CD14-positive monocyte (primary cell): ENCODE results near the gene RAPGEF2. TPM values are rescaled to one million over a fixed set of nuclear protein-coding genes. Genes with fewer than 3 reads are reported as not detected.
A peak's percentile ranks its signal among the peaks of the same experiment; 100 is the strongest.

Experiments
- DNase-seq, 3 donors: peaks; one replicate each; pipeline ENCODE4 v3.0.0-alpha.2; 2011 to 2022
- H2AFZ ChIP-seq: 2 replicates; pipeline ENCODE4 v1.6.0; 2012; ENCODE audit warnings: mild to moderate bottlenecking, low read depth, low read length, inconsistent platforms; ENCODE audit not compliant: insufficient read depth, poor library complexity, severe bottlenecking
- H3K27ac ChIP-seq, 2 donors: 1 replicate in 1 of 2; 2 replicates in 1 of 2; pipeline ENCODE4 v1.5.1; 2012 to 2013; ENCODE audit warnings: low read length in 2 of 2, control low read depth in 1 of 2, inconsistent platforms in 1 of 2, low read depth in 1 of 2, mild to moderate bottlenecking in 1 of 2
- H3K27me3 ChIP-seq, 2 donors: one replicate each; pipeline versions ENCODE4 v1.6.0 to v1.6.1; 2011 to 2013; ENCODE audit warnings: low read length in 2 of 2; ENCODE audit not compliant: control insufficient read depth in 2 of 2, insufficient read depth in 2 of 2
- H3K36me3 ChIP-seq, 2 donors: replicated peaks in 1 of 2; 1 replicate in 1 of 2; 2 replicates in 1 of 2; pipeline versions ENCODE4 v1.5.1 to v1.6.1; 2012 to 2013; ENCODE audit warnings: low read length in 2 of 2, control low read depth in 1 of 2, inconsistent platforms in 1 of 2, mild to moderate bottlenecking in 1 of 2; ENCODE audit not compliant: insufficient read depth in 2 of 2, control insufficient read depth in 1 of 2
- H3K4me1 ChIP-seq, 2 donors: 1 replicate in 1 of 2; 2 replicates in 1 of 2; pipeline versions ENCODE4 v1.5.1 to v1.6.1; 2012 to 2013; ENCODE audit warnings: low read length in 2 of 2, control low read depth in 1 of 2, inconsistent platforms in 1 of 2, mild to moderate bottlenecking in 1 of 2, moderate library complexity in 1 of 2; ENCODE audit not compliant: insufficient read depth in 2 of 2, control insufficient read depth in 1 of 2
- H3K4me2 ChIP-seq: replicated peaks from 2 replicates; pipeline ENCODE3; 2012; ENCODE audit warnings: low read length, moderate library complexity, mild to moderate bottlenecking; ENCODE audit not compliant: poor library complexity, severe bottlenecking; ENCODE audit errors: extremely low read depth
- H3K4me3 ChIP-seq, 3 experiments: fragments of 200-600 bp in 1 of 3; sonication (generic) in 1 of 3; replicated peaks in 1 of 3; 1 replicate in 2 of 3; 2 replicates in 1 of 3; pipeline ENCODE4 v1.5.1; 2011 to 2013; ENCODE audit warnings: low read length in 3 of 3, mild to moderate bottlenecking in 3 of 3, control low read depth in 2 of 3, low read depth in 2 of 3, inconsistent platforms in 1 of 3, moderate library complexity in 1 of 3
- H3K79me2 ChIP-seq: 2 replicates; pipeline ENCODE4 v1.6.0; 2012; ENCODE audit warnings: mild to moderate bottlenecking, control low read depth, inconsistent platforms, low read length, moderate library complexity; ENCODE audit not compliant: insufficient read depth
- H3K9ac ChIP-seq: 2 replicates; pipeline ENCODE4 v1.6.0; 2017; ENCODE audit warnings: low read length, mild to moderate bottlenecking; ENCODE audit not compliant: insufficient read depth, poor library complexity, severe bottlenecking
- H3K9me3 ChIP-seq, 2 donors: replicated peaks in 1 of 2; 1 replicate in 1 of 2; 2 replicates in 1 of 2; pipeline versions ENCODE4 v1.5.1 to v1.6.1; 2012 to 2013; ENCODE audit warnings: low read length in 2 of 2, control low read depth in 1 of 2; ENCODE audit not compliant: control insufficient read depth in 1 of 2, insufficient read depth in 1 of 2
- H4K20me1 ChIP-seq: 2 replicates; pipeline ENCODE4 v1.6.0; 2012; ENCODE audit warnings: mild to moderate bottlenecking, low read length, control low read depth, moderate library complexity; ENCODE audit not compliant: insufficient read depth
- H3K27ac Mint-ChIP-seq, 7 donors: one replicate each; pipeline ENCODE4 v1.8.0; 2020; ENCODE audit warnings: mild to moderate bottlenecking in 7 of 7, mixed read lengths in 7 of 7, moderate library complexity in 6 of 7, inconsistent platforms in 2 of 7
- H3K27me3 Mint-ChIP-seq, 3 donors: one replicate each; pipeline ENCODE4 v1.8.0; 2021 to 2022; ENCODE audit warnings: low read depth in 3 of 3, mild to moderate bottlenecking in 3 of 3, mixed read lengths in 3 of 3, moderate library complexity in 3 of 3, inconsistent platforms in 1 of 3
- H3K36me3 Mint-ChIP-seq, 2 donors: one replicate each; pipeline ENCODE4 v1.8.0; 2020; ENCODE audit warnings: mixed read lengths in 2 of 2, inconsistent platforms in 1 of 2, mild to moderate bottlenecking in 1 of 2
- H3K4me1 Mint-ChIP-seq: one replicate; pipeline ENCODE4 v1.8.0; 2020; ENCODE audit warnings: mild to moderate bottlenecking, mixed read lengths
- H3K4me3 Mint-ChIP-seq, 2 donors: one replicate each; pipeline ENCODE4 v1.8.0; 2020; ENCODE audit warnings: mild to moderate bottlenecking in 2 of 2, mixed read lengths in 2 of 2, moderate library complexity in 1 of 2
- H3K9me3 Mint-ChIP-seq, 7 donors: one replicate each; pipeline ENCODE4 v1.8.0; 2020 to 2022; ENCODE audit warnings: mixed read lengths in 7 of 7, mild to moderate bottlenecking in 6 of 7, moderate library complexity in 6 of 7, inconsistent platforms in 2 of 7
- WGBS: methylation state at CpG from one replicate; pipeline ENCODE4 v1.1.5; 2013; ENCODE audit warnings: missing lambda C conversion rate; ENCODE audit not compliant: insufficient coverage; 5-methylcytosine and 5-hydroxymethylcytosine counted together
- intact Hi-C, 2 donors: fragments of 100-400 bp; cut with micrococcal nuclease; formaldehyde crosslinking; loops; one replicate each; pipeline versions ENCODE4 v1.15.0 to v1.15.1; 2023
- polyA plus RNA-seq, 3 donors: library from polyadenylated mRNA; depleted of rRNA in 1 of 3; unstranded in 2 of 3; stranded (reverse) in 1 of 3; fragments of 300-500 nt in 2 of 3; fragments of >200 nt in 1 of 3; fragmentation: Illumina TruSeq in 2 of 3; gene quantifications; 1 replicate in 2 of 3; 2 replicates in 1 of 3; pipeline ENCODE4 v1.2.3, GENCODE V29; 2012 to 2021
- TF ChIP-seq, protein P1 (sequence below): fragments of 200-600 bp; IDR thresholded peaks from one replicate; pipeline ENCODE4 v1.8.0; 2022; ENCODE audit warnings: antibody characterized with exemption, mild to moderate bottlenecking

RAPGEF2 gene
- polyA plus RNA-seq, 3 donors = 1.5 to 29.8 (median 2.0) TPM

DNA sequence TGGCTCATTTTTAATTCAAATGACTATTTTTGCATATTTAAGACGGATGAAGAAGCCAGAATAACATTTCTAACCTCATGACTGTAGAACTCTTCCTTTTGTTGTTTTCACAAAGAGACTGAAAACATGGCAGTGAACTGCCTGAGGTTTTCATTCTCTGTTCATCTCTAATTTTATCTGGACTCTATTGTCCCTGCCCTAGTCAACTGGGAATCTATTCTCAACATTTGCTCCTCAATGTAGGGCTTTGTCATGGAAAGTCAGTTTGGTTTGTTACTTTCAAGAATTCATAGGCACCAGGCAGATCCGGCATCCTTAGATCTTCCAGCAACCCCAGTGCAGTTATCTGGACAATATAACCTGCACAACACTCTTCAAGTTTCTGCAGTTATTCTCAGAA is 277.0 kb downstream of the RAPGEF2 start:
- Mint-ChIP-seq H3K27me3 (peaks cover 0 to 4% (median 2%) of the 10 kb centered on the region in 3 donors), H3K4me3 (no peak overlapping the region), H3K9me3 (peaks cover 0 to 21% (median 10%) of the 10 kb centered on the region in 7 donors), H3K4me1 (peaks cover 6% of the 10 kb centered on the region), H3K36me3 (no peaks in the 10 kb centered on the region), H3K27ac (no peak overlapping the region)
- intact Hi-C loops = no loop called here
- H3K27ac ChIP-seq = no peak overlapping the region
- no peaks in the 10 kb centered on the region for H4K20me1 ChIP-seq
- TF ChIP-seq, protein P1, sequence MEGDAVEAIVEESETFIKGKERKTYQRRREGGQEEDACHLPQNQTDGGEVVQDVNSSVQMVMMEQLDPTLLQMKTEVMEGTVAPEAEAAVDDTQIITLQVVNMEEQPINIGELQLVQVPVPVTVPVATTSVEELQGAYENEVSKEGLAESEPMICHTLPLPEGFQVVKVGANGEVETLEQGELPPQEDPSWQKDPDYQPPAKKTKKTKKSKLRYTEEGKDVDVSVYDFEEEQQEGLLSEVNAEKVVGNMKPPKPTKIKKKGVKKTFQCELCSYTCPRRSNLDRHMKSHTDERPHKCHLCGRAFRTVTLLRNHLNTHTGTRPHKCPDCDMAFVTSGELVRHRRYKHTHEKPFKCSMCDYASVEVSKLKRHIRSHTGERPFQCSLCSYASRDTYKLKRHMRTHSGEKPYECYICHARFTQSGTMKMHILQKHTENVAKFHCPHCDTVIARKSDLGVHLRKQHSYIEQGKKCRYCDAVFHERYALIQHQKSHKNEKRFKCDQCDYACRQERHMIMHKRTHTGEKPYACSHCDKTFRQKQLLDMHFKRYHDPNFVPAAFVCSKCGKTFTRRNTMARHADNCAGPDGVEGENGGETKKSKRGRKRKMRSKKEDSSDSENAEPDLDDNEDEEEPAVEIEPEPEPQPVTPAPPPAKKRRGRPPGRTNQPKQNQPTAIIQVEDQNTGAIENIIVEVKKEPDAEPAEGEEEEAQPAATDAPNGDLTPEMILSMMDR = no peak
- no peak overlapping the region for H2AFZ ChIP-seq
- H3K4me3 ChIP-seq = no peak overlapping the region
- no peaks in the 10 kb centered on the region for H3K36me3 ChIP-seq
- H3K4me1 ChIP-seq = no peaks in the 10 kb centered on the region
- no peaks in the 10 kb centered on the region for H3K27me3 ChIP-seq
- H3K4me2 ChIP-seq = no peak overlapping the region
- H3K9me3 ChIP-seq = peaks cover 0 to 8% of the 10 kb centered on the region in 2 donors
- DNase-seq = no peak
- H3K9ac ChIP-seq = no peak overlapping the region
- WGBS = 100% methylated on average over 2 of the region's 2 CpGs
- H3K79me2 ChIP-seq = no peaks in the 10 kb centered on the region

DNA sequence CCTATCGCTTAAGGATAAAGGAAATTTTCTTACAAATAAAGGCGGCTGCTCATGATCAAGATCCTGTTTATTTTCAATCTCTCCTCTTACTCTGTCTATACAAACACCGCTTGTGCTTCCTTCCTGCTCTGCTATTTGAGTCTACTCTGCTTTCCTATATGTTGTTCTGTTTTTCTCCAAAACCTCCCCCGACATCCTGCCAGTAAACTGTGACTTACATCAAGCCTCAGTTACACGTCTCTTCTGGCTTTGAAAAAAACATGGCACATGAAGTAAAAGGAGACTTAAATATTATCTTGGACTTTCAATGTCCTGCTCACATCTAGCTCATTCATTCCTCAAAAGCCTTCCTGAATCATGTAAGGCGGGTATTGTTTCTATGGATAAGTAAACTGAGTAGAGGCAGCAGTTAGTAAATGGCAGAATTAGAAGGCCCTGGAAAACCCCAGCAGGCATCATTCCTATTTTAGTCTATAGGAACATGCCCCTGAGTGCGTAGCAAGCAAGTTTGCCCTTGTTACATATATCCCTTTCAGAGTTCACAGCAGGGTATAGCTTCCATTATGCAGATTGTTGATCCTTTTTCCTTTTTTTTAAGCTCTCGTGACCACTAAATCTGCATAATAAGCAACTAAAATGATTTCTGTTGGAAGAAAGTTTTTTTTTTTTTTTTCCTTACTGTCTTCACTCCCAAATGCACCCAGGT is 280.1 kb downstream of the RAPGEF2 start:
- TF ChIP-seq, protein P1 = no peak
- Histone ChIP-seq H3K27ac (no peak overlapping the region), H3K4me1 (no peaks in the 10 kb centered on the region), H3K4me2 (peak overlapping the region; percentile 60), H2AFZ (peak overlapping the region; percentile 63), H3K27me3 (no peaks in the 10 kb centered on the region), H3K36me3 (no peaks in the 10 kb centered on the region), H3K79me2 (no peaks in the 10 kb centered on the region), H4K20me1 (no peaks in the 10 kb centered on the region), H3K4me3 (peak overlapping the region in 1 of 3 experiments; percentile 57), H3K9ac (peak overlapping the region; percentile 15), H3K9me3 (peaks cover 0 to 11% of the 10 kb centered on the region in 2 donors)
- Mint-ChIP-seq H3K4me3 (no peak overlapping the region), H3K36me3 (no peaks in the 10 kb centered on the region), H3K9me3 (peaks cover 11 to 35% (median 20%) of the 10 kb centered on the region in 7 donors), H3K4me1 (peaks cover 1% of the 10 kb centered on the region), H3K27ac (no peak overlapping the region), H3K27me3 (peaks cover 0 to 4% (median 0%) of the 10 kb centered on the region in 3 donors)
- DNase-seq = no peak
- WGBS = 17% methylated on average over 2 of the region's 8 CpGs
- intact Hi-C loops = no loop called here
